DOHH2 (cell line): ENCODE results near the gene SMURF2.

Source experiments
- CTCF ChIP-seq: fragments of 200-600 bp; sonication (generic); IDR thresholded peaks from one replicate; pipeline ENCODE4 v1.5.1; 2014; ENCODE audit warnings: antibody characterized with exemption, mild to moderate bottlenecking, low read depth, low read length; ENCODE audit not compliant: poor library complexity, severe bottlenecking
- EZH2phosphoT487 ChIP-seq: fragments of 200-600 bp; sonication (generic); IDR thresholded peaks from 2 replicates; pipeline ENCODE4 v1.6.1; 2017; ENCODE audit warnings: borderline replicate concordance, mild to moderate bottlenecking, antibody characterized with exemption, low read length, moderate library complexity, mixed read lengths

DNA sequence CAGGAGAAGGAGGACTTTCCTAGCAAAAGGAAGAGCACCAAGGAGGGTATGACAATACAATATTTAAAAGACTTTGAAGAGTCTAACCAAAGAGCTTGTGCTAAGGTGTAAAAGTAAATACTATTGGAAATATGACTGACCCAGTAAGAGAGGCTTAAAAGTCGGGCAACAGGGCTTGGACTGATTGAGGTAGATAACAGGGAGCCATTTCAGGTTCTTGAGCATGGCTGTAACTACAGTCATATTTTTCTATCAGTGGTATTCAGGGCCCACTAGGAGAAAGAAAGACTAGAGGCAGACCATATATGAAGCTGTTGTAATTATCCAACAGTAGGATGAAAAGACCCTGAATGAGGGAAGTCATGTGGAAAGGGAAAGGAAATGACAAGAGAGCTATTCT is 62.3 kb downstream of the SMURF2 start:
- TF ChIP-seq CTCF, result no peak
- TF ChIP-seq EZH2phosphoT487, result no peak
